ENCODE measurements around the gene KRT33A.
A peak's percentile ranks its signal among the peaks of the same experiment; 100 is the strongest.

GRCh38 chr17:41352597-41353366 is 2.2 kb upstream of the KRT33A start:
- TF ChIP-seq CTCF (conservative IDR thresholded peaks at IDR 0.05; ENCODE audit: low read depth in 2 of 2) (no peak), REST (IDR thresholded peaks at IDR 0.05; ENCODE audit: unreplicated experiment) (peak; percentile 71), CREB1 (CRISPR knock-in tag; IDR thresholded peaks at IDR 0.05; ENCODE audit: low read depth) (no peak), EZH2phosphoT487 (IDR thresholded peaks at IDR 0.05; ENCODE audit: unreplicated experiment) (no peak), EZH2 (IDR thresholded peaks at IDR 0.05; ENCODE audit: low read depth, unreplicated experiment) (no peak), JUNB (IDR thresholded peaks at IDR 0.05; ENCODE audit: unreplicated experiment) (no peak), POLR2AphosphoS5 (IDR thresholded peaks at IDR 0.05; ENCODE audit: low read depth) (no peak), ZNF114 (CRISPR knock-in tag; IDR thresholded peaks at IDR 0.05) (no peak), STAT1 (IDR thresholded peaks at IDR 0.05; ENCODE audit: unreplicated experiment) (no peak), ZNF462 (CRISPR knock-in tag; IDR thresholded peaks at IDR 0.05) (no peak)

Measured in GM23338 (cell line).